HG02571 (cell line): ENCODE data around the gene MRPS2.
"Not testable (repeated sequence)": the region's sequence is repeated elsewhere in the genome, so short reads cannot be mapped to it uniquely, and the experiment has no call there.

Source experiments
- ATAC-seq: cut with Tn5 transposase; IDR thresholded peaks from one replicate; pipeline ENCODE4 v1.9.1; 2021; ENCODE audit warnings: mild to moderate bottlenecking, moderate library complexity; ENCODE audit not compliant: unreplicated experiment

The MRPS2 gene

DNA sequence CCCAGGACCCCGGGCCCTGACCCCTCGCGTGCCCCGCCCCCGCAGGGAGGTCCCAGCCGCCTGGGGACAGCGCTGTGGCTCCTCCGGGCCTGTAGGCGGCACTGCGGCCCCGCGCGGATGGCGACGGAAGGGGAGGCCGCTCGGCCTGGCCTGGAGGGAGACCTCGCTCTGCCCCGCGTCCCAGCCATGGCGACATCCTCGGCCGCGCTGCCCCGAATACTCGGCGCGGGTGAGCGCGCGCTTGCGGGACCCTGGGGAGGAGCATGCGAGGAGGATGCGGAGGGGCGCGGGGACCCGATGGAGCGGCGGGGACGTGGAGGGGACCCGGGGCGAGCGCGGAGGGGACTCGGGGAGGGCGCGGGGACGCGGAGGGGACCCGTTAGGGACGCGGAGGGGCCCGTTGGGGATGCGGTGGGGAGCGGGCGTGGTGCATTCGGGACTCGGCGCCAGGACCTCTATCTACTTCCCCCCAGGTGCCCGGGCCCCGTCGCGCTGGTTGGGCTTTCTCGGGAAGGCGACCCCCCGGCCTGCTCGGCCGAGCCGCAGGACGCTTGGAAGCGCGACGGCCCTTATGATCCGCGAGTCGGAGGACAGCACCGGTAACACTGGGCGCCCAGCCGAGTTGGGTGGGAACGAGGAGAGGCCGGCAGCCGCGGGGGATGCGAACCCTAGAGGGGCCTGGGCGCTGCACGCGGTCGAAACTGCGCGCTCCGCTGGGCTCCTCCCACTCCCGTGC is at the start of gene MRPS2:
Gene MRPS2 (plus strand): TSS at position 158 of the 736 bp plus-strand sequence. CDS start 29 bp downstream, at position 187.
- peak; percentile 76 for ATAC-seq

DNA sequence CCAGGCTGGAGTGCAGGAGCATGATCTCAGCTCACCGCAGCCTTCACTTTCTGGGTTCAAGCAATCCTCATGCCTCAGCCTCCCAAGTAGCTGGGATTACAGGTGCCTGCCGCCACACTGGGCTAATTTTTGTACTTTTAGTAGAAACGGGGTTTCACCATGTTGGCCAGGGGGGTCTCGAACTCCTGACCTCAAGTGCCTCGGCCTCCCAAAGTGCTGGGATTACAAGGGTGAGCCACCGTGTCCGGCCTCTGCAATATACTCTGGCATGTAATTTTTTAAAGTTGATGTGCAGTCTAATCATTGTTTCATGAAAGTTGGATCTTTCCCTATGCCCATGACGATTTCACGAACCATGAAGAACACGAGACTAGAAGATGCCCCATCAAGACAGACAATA is 49.5 kb upstream of the MRPS2 start:
- no peak for ATAC-seq

DNA sequence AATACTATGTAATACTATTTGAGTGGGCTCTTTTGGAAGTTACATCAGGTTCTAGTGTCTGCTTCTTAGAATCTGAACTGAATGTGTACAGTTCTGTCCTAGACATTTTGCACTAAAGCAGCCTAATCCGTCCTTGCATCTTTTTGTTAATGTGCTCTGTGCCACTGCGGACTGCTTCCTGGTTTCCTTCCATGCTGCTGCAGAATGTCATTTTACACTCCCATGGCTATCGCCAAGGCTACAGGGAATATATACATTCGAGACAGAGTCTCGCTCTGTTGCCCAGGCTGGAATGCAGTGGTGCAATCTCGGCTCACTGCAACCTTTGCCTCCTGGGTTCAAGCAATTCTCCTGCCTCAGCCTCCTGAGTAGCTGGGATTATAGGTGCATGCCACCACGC is 48.6 kb upstream of the MRPS2 start:
- not testable (repeated sequence) for ATAC-seq

DNA sequence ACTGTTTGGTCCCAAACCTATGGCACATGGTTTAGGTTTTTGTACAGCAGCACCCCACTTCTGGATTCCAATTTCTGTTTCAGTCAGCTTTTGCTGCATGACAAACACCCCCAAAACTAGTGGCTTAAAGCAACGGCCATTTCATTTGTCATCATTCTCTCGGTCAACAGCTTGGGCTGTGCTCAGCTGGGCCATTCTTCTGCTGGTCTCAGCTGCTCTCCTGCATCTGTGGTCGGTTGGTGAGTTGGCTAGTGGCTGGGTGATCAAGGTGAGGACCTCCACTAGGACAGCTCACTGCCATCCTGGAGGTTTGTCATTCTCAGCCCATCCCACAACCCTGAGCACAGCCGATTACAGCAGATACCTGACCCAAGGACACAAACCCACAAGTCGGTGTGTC is 45.7 kb upstream of the MRPS2 start:
- ATAC-seq = no peak

DNA sequence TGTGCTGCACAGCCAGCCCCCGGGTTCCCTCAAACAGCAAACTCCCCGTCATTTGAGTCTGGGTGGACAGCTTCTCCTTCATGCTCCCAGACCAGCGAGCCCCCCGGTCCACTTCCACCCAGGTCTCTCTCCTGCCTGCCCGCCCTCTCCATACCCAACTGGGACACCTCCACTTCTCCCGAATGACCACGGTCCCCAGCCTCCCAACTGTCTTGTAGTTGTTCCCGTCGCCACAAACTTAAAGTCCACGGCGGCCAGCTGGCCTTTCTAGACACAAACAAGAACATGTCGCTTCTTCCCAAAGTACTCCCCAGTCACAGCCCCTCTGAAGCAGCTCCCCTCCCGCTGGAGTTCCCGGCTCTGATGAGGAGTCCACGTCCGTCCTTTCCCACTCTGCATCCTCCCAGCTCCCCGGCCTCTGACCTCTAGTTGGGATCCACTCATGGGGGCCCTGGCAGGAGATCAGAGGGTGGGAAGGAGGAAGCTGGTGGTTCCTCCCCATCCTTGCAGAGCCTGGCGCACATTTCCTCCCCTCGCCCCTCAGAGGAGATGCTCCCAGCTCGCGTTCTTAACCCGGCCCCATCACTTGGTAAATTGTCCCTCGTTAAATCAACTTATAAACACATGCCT is 45.0 kb upstream of the MRPS2 start:
- no peak for ATAC-seq

DNA sequence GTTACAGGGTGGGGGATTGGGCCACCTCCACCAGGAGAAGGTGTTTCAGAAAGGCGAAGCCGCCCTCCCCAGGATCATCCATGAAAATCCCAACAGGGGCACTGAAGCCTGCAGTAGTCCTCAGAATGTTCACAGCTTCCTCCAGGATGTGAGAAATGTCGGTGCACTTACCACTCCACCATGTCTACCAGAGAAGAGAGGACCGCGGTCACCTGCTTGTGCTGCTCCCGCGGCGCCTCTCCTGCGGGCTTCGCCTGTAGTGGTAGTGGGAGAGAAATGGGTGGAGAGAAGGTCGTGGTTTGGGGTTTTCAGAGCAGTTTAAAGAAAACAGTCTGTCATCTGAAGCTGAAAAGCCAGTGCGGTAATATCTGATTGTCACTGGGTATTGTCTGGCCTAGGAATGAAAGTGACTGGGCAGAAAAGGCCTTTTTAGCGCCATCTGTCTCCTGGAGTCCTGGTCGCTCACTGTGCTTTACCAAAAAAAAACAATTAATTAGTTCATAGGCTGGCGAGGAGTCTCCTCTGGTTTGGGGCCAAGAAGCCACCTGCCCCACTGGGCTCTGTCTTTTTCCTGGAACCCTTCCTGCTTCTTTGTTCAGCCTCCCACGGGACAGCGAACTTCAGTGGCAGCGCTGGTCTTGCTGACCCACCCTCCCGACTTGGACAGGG is 43.9 kb upstream of the MRPS2 start:
- ATAC-seq = no peak

DNA sequence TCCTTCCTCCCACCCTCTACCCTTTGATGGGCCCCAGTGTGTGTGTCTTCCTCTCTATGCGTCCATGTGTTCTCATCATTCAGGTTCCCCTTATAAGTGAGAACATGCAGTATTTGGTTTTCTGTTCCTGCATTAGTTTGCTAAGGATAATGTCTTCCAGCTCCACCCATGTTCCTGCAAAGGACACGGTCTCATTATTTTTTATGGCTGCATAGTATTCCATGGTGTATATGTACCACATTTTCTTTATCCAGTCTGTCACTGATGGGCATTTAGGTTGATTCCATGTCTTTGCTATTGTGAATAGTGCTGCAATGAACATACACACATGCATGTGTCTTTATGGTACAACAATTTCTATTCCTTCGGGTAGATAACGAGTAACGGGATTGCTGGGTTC is 42.0 kb upstream of the MRPS2 start:
- ATAC-seq = not testable (repeated sequence)

DNA sequence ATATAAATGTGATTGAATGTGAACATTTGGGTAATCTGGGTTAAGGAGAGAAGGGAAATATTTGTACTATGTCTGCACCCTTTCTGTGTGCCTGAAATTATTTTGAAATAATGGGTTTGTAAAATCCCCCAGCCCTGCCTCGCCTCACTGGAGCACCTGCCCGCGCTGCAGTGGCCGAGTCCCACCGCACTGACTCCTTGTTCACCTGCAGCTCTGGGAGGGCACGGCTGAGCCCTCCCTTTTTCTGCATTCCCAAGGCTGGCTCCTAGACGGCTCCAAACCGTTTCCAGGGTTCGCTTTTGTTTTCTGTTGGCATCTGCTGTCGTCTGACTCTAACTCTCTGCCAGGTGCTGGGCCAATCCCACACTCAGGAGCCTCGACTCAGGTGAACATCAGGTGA is 38.5 kb upstream of the MRPS2 start:
- ATAC-seq = no peak

DNA sequence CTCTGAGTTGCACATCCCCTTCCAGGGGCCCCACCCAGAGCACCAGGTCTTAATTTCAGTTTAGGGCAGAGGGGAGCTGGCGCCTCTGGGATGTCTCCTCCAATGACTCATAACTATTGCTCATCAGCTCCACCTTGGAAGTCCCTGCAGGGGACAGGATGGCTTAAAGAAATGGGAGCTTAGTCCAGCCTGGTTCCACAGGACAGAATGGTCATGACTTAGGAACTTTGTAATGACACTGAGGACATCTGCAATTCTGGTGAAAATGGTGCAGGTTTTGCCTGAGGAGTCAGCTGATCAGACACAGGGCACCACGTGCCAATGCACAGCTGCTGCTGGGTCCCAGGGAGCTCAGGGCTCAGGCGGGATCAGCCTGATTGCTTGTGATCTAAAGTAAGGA is 37.3 kb upstream of the MRPS2 start:
- no peak for ATAC-seq

DNA sequence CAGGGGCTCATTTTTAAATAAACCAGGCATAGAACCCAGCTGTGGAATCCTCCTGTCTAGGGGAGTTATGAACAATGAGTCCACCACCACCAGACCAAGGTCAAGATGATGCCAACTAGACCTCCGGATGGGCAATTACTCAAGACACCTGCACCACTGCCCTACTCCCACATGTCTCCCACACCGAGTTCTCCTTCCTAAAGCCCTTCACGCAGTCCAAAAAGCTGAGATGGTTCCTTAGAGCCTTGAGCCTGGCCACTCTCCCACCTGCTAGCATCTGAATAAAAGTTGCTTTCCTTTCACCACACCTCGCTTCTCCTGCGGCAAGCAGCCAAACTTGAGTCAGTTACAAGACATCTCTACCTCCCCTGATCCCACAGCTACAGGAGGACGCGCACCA is 36.3 kb upstream of the MRPS2 start:
- ATAC-seq = no peak

DNA sequence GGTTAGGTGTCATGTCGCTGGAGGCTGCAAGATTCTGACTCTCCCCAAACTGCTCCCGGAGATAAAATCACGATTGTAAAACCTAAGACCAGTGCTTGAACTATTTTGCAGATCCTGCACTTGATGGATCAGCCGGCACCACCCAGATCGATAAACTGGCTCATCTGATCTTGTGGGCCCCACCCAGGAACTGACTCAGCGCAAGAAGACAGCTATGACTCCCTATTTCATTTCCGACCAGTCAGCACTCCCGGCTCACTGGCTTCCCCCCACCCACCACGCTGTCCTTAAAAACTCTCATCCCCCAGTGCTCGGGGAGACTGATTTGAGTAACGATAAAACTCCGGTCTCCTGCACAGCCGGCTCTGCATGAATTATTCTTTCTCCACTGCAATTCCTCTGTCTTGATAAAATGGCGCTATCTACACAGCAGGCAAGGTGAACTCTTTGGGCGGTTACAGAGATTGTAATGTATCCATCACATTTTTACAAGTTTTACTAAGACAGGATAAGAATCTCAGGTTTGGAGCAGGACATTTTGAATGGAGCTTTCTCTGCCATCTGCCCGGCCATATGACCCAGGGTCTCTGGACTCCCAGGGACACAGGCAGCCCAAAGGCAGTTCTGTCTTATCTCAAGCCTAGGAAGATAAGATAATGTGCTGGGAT is 31.5 kb upstream of the MRPS2 start:
- ATAC-seq = no peak

DNA sequence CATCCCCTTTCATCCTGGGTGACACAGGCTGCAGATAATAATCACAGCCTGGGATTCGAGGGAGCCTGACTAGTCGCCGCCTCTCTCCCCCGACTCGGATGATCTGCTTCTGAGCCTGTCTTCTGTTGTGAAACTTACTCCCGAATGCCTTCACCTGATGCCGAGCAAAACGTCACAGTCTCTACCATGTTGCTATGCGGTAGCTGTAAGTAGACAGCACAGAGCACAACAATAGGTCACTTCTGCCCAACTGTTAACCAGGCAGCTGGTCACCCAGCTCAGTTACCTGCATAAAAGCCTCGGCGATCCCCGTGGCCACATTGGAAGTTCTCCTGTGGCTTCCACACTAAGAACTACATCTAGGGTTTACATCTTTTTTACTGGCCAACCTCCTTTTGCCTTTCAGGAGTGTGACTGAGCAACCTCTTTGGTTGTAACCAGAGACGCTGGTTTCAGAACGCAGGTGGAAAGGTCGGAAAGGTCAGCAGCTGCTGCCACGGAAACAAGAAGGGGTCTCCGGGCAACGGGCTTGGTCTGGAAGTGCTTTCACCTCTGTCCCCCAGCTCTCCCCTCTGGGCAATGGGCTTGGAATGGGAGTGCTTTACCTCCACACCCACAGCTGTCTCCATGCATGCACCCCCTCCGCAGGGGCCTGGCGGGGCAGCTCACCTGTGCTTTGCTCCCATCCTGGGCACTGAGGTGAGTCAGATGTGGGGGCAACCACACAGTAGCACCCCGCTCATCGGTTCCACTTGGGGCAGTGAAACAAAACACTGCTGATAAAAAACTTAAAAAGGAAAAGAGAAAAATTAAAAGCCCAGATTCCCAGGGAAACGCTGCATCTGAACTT is 28.5 kb upstream of the MRPS2 start:
- no peak for ATAC-seq

DNA sequence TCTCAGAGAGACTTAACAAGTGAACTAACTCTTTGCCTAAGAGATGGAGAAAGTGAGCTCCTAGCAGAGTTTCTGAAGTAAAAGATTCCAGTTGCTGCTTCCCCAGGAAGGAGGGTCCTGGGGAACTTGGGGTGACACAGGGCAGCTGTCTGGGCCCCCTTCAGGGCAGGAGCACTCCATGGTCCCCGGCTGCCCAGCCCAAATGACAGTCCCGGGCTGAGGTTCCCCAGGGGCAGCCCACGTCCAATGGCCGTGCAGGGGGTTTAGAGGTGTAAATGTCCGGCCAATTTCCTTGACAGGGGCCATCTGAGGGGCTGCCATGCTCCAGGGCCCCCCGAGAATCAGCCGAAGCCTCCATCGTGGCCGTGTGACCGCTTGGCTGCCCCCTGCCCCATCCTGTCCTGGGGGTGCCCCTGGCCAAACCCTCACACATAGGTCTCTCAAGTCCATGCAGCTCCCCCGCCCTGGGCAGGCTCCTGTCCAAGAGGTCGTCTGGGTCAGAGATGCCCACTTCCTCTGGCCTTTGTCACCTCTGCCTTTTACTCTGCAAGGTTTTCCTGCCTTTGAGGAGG is 26.4 kb upstream of the MRPS2 start:
- ATAC-seq = no peak

DNA sequence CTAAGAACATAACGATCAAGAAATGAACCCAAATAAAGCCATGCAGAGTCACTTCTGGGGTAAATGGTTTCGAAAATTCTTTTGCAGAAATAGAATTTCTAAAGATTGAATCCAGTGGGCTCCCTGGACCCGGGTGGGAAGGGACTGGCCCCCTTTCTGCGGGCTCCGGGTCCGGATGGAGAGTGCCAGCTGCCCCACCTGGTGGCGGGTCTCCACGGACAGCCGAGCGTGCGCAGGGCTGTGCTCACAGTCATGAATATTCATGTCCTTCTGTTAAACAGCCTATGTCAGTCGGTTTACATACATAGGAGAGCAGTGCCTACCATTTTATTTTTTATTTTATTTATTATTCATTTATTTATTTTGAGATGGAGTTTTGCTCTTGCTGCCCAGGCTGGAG is 25.6 kb upstream of the MRPS2 start:
- ATAC-seq = no peak

DNA sequence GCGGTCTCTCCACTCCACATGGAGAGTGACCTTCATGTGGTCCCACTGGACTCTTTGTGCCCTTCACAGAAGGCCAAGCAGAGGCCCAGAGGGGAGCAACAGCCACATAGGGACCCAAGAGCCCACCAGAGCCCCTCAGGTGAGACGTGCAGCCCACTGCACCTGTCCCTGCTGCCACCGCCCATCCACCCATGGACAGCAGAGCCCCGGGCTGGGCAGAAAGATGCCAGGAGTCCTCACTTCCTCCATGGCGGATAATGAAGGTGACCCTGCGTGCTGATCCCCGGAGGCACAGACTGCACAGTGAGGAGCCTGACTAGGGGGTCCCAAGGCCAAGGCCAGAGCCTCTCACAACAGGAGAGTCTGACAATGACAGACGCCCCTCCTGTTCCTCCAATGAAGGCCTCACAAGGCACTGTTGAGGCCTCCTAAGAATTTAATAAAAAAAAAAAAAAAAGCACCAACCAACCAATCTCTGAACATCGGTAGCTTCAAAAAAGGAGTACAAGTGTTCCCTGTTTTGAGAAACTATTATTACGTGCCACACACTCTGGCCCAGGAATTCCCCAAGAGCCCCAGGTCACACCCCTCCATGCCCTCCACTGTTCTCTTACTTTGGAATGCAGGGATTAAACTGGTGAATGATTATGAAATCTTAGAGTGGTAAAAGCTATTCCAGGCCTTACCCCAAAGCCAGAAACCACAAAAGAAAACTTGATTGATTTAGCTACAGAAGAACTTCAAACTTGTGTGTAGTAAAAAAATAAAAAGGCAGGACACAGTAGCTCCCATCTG is 23.7 kb upstream of the MRPS2 start:
- no peak for ATAC-seq

DNA sequence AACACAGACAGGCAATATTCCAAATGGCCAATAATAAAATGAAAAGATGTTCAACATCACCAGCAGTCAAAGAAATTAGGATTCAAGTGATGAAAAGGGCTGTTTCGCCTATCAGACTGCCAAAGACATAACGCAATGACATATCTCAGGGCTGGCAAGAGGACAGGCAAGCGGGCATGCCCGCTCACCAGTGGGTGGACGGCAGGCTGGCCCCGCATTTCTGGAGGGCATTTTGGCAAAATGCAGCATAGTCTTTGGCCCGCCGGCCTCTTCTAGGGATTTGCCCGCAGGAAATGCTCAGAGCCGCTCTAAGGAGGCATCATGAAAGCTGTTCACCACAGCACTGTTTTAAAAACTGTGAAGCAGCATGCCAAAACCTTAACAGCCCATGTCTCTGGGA is 22.3 kb upstream of the MRPS2 start:
- ATAC-seq = no peak

DNA sequence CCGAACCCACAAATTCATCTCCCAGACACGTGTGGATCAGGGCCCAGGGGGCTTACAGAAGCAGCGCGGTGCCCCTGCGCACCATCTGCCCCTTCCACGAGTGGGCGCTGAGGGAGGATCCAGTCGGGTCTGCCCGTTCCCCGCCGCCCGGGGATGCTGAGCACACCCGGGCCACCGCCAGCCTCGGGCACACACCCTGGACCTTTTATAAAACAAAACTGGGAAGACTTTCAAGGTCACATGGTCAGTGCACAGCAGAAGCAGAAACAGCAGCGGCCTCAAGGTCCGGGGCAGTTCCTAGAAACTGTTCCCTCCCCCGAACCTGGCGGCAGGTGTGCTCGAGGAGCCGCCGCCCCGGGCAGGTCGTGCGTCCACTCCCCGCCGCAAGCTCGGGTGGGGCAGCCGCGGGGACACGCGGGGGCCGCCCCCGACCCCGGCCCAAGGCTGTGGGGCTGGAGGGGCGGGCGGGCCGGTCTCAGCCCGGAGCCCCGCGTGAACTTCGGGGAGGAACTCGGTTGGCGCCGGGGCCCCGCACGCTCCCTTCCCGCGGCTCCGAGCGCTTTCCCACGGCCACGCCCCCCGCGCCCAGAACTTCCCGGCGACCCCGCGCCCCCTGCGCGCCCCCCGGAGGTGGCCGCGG is 21.5 kb upstream of the MRPS2 start:
- no peak for ATAC-seq

DNA sequence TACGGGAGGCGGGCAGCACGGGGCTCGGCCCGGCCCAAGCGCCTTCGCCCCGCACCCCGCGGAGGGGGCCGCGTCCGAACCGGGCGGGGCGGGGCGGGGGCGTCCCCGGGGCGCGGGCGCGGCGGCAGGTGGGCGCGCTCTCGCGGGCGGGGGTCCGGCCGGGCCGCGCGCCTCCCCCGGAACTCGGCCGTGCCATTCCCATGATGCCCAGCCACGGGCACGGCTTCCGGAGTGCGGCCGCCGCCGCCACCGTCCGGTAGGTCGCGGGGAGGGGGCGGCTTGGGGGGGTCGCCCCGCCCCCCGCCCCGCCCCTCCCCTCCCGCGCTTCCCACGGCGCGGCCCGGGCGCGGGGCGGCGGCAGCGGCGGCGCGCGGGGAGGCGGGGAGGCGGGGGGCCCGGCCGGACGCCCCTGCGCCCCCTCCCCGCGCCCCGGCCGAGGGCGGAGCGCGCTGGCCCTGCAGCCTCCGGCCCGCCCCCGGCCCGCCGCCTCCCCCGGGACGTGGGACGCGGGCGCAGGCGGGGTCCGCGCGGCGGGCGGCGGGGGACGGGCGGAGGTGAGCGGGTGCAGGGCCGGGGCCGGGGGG is 20.9 kb upstream of the MRPS2 start, which contains the start of gene PPP1R26:
Gene PPP1R26 (plus strand): TSS at position 314 of the 584 bp plus-strand sequence. CDS start 4,729 bp downstream, outside the sequence.
- ATAC-seq = no peak
